Sigmoid colon (tissue), 4 donors: ENCODE results near the gene RETREG3.

ENCODE experiments used
- EP300 ChIP-seq, 4 donors: sonication (generic); formaldehyde crosslinking; IDR thresholded peaks; one replicate each; pipeline ENCODE4 v1.6.1; 2017; ENCODE audit warnings: antibody characterized with exemption in 4 of 4
- POLR2A ChIP-seq, 2 donors: fragments of 450-650 bp; IDR thresholded peaks; one replicate each; pipeline ENCODE4 v1.6.1; 2016; ENCODE audit warnings: antibody characterized with exemption in 2 of 2, mild to moderate bottlenecking in 2 of 2, moderate library complexity in 2 of 2
- POLR2AphosphoS5 ChIP-seq, 4 donors: sonication (generic); formaldehyde crosslinking; IDR thresholded peaks; one replicate each; pipeline ENCODE4 v1.6.1; 2017; ENCODE audit warnings: antibody characterized with exemption in 4 of 4
- TF ChIP-seq, protein P1 (sequence below), 4 experiments: fragments of 450-650 bp in 3 of 4; fragments of 200-600 bp in 1 of 4; IDR thresholded peaks; one replicate each; pipeline ENCODE4 v1.5.1; 2016 to 2019; ENCODE audit warnings: antibody characterized with exemption in 4 of 4, mild to moderate bottlenecking in 3 of 4, moderate library complexity in 2 of 4

DNA sequence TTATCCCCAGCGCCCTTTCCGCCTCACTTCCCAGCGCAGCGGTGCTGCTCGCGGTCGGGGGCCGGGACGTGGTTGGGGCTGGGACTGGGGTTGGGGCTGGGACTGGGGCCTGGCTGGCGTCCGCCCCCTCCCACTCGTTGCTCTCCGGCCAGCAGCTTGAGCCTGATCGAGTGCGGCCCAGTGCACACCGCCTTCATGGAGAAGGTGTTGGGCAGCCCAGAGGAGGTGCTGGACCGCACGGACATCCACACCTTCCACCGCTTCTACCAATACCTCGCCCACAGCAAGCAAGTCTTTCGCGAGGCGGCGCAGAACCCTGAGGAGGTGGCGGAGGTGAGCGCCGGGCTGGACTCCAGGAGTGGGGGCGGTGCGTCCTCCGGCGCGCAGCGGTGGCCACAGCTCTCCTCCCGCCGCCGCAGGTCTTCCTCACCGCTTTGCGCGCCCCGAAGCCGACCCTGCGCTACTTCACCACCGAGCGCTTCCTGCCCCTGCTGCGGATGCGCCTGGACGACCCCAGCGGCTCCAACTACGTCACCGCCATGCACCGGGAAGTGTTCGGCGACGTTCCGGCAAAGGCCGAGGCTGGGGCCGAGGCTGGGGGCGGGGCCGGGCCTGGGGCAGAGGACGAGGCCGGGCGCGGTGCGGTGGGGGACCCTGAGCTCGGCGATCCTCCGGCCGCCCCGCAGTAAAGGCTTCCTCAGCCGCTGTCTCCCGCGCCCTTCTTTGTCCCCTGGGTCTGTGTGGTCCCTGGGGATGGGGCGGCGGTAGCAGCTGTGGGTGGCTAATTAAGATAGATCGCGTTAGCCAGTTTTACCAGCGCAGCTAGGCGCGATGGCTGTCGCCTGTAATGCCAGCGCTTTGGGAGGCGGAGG, 54.7 kb downstream of the RETREG3 start:
- TF ChIP-seq EP300 (IDR thresholded peaks at IDR 0.05) = no peak
- TF ChIP-seq, protein P1, sequence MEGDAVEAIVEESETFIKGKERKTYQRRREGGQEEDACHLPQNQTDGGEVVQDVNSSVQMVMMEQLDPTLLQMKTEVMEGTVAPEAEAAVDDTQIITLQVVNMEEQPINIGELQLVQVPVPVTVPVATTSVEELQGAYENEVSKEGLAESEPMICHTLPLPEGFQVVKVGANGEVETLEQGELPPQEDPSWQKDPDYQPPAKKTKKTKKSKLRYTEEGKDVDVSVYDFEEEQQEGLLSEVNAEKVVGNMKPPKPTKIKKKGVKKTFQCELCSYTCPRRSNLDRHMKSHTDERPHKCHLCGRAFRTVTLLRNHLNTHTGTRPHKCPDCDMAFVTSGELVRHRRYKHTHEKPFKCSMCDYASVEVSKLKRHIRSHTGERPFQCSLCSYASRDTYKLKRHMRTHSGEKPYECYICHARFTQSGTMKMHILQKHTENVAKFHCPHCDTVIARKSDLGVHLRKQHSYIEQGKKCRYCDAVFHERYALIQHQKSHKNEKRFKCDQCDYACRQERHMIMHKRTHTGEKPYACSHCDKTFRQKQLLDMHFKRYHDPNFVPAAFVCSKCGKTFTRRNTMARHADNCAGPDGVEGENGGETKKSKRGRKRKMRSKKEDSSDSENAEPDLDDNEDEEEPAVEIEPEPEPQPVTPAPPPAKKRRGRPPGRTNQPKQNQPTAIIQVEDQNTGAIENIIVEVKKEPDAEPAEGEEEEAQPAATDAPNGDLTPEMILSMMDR (IDR thresholded peaks at IDR 0.05) = no peak
- peak; percentile 75 to 80 for TF ChIP-seq POLR2A (IDR thresholded peaks at IDR 0.05)
- peak; percentile 74 to 93 (median 90) for TF ChIP-seq POLR2AphosphoS5 (IDR thresholded peaks at IDR 0.05)
